HEK293 (cell line): ENCODE results near the gene CFAP65.

Experiments used
- CTCF ChIA-PET: fragments of 350-600 bp; formaldehyde crosslinking; extraction: SDS; loops from one replicate; lab custom pipeline; 2021; ENCODE audit warnings: antibody characterized with exemption; lab: Yijun Ruan, JAX
- POLR2A ChIA-PET: fragments of 300-600 bp; formaldehyde crosslinking; extraction: SDS; loops from one replicate; lab custom pipeline; 2020; ENCODE audit warnings: antibody characterized with exemption, inconsistent platforms; lab: Yijun Ruan, JAX
- H3K27ac ChIP-seq: fragments of 200-500 bp; sonication (Bioruptor generic); 2 replicates; pipeline ENCODE4 v1.5.1; 2014; ENCODE audit warnings: low read depth, low read length, control low read depth, inconsistent platforms; ENCODE audit errors: extremely low read depth
- H3K36me3 ChIP-seq, 2 experiments: fragments of 200-500 bp in 1 of 2; sonication (Bioruptor generic) in 1 of 2; 1 replicate in 1 of 2; 2 replicates in 1 of 2; pipeline ENCODE4 v1.5.1; 2014 to 2017; ENCODE audit warnings: inconsistent platforms in 2 of 2, low read length in 2 of 2; ENCODE audit not compliant: control insufficient read depth in 2 of 2, insufficient read depth in 1 of 2
- H3K4me1 ChIP-seq: fragments of 200-500 bp; sonication (Bioruptor generic); 2 replicates; pipeline ENCODE4 v1.5.1; 2014; ENCODE audit warnings: mild to moderate bottlenecking, low read length, inconsistent platforms; ENCODE audit not compliant: control insufficient read depth, insufficient read depth
- H3K4me3 ChIP-seq: 2 replicates; pipeline ENCODE4 v1.5.1; 2011; ENCODE audit warnings: low read depth, mild to moderate bottlenecking, control low read depth, low read length, moderate library complexity
- H3K9me3 ChIP-seq: fragments of 200-500 bp; sonication (Bioruptor generic); 2 replicates; pipeline ENCODE4 v1.5.1; 2014; ENCODE audit warnings: low read depth, low read length, inconsistent platforms; ENCODE audit not compliant: control insufficient read depth, insufficient read depth
- BCL6B ChIP-seq: fragments of 450-650 bp; formaldehyde crosslinking; IDR thresholded peaks from 2 replicates; pipeline ENCODE4 v1.5.1; 2017; ENCODE audit warnings: missing biosample characterization, missing genetic modification characterization
- ELK4 ChIP-seq: IDR thresholded peaks from 2 replicates; pipeline ENCODE4 v1.6.1; 2011; ENCODE audit warnings: mild to moderate bottlenecking, low read depth, low read length, borderline replicate concordance
- HOXA7 ChIP-seq: sonication (generic); formaldehyde crosslinking; IDR thresholded peaks from 2 replicates; pipeline ENCODE4 v1.8.1; 2022; ENCODE audit warnings: missing genetic modification reagents, borderline replicate concordance
- KLF8 ChIP-seq: fragments of 450-650 bp; formaldehyde crosslinking; IDR thresholded peaks from 2 replicates; pipeline ENCODE4 v1.5.1; 2016; ENCODE audit warnings: missing biosample characterization, missing genetic modification characterization
- PBX3 ChIP-seq: sonication (generic); formaldehyde crosslinking; IDR thresholded peaks from 2 replicates; pipeline ENCODE4 v1.8.1; 2022; ENCODE audit warnings: mild to moderate bottlenecking, moderate library complexity, missing genetic modification reagents
- RBAK ChIP-seq: fragments of 450-650 bp; formaldehyde crosslinking; IDR thresholded peaks from 2 replicates; pipeline ENCODE4 v1.5.1; 2016; ENCODE audit warnings: missing biosample characterization, missing genetic modification characterization
- ZBTB26 ChIP-seq: fragments of 450-650 bp; formaldehyde crosslinking; optimal IDR thresholded peaks from 2 replicates; pipeline ENCODE3; 2016; ENCODE audit warnings: missing biosample characterization, mild to moderate bottlenecking, missing genetic modification characterization
- ZBTB48 ChIP-seq: fragments of 450-650 bp; formaldehyde crosslinking; IDR thresholded peaks from 2 replicates; pipeline ENCODE4 v1.5.1; 2016; ENCODE audit warnings: missing biosample characterization, missing genetic modification characterization
- ZBTB49 ChIP-seq: fragments of 450-650 bp; formaldehyde crosslinking; IDR thresholded peaks from 2 replicates; pipeline ENCODE4 v1.5.1; 2016; ENCODE audit warnings: missing biosample characterization, missing genetic modification characterization, low read depth
- ZEB2 ChIP-seq: fragments of 450-650 bp; formaldehyde crosslinking; IDR thresholded peaks from 2 replicates; pipeline ENCODE4 v1.5.1; 2016; ENCODE audit warnings: missing biosample characterization, missing genetic modification characterization
- ZNF114 ChIP-seq: fragments of 450-650 bp; formaldehyde crosslinking; IDR thresholded peaks from 2 replicates; pipeline ENCODE4 v1.5.0; 2017; ENCODE audit warnings: missing biosample characterization, missing genetic modification characterization
- ZNF146 ChIP-seq: fragments of 450-650 bp; formaldehyde crosslinking; IDR thresholded peaks from 2 replicates; pipeline ENCODE4 v1.5.1; 2016; ENCODE audit warnings: missing biosample characterization, missing genetic modification characterization
- ZNF174 ChIP-seq: fragments of 450-650 bp; formaldehyde crosslinking; IDR thresholded peaks from 2 replicates; pipeline ENCODE4 v1.5.0; 2017; ENCODE audit warnings: missing biosample characterization, mild to moderate bottlenecking, missing genetic modification characterization
- ZNF2 ChIP-seq: fragments of 450-650 bp; formaldehyde crosslinking; IDR thresholded peaks from 2 replicates; pipeline ENCODE4 v1.5.1; 2016; ENCODE audit warnings: missing biosample characterization, missing genetic modification characterization
- ZNF202 ChIP-seq: fragments of 450-650 bp; formaldehyde crosslinking; IDR thresholded peaks from 2 replicates; pipeline ENCODE4 v1.5.1; 2016; ENCODE audit warnings: missing biosample characterization, missing genetic modification characterization, borderline replicate concordance
- ZNF211 ChIP-seq: fragments of 450-650 bp; formaldehyde crosslinking; IDR thresholded peaks from 2 replicates; pipeline ENCODE4 v1.5.1; 2016; ENCODE audit warnings: low read depth, missing biosample characterization, missing genetic modification characterization
- ZNF214 ChIP-seq: fragments of 450-650 bp; formaldehyde crosslinking; IDR thresholded peaks from 2 replicates; pipeline ENCODE4 v1.5.1; 2017; ENCODE audit warnings: missing biosample characterization, mild to moderate bottlenecking, missing genetic modification characterization, borderline replicate concordance
- ZNF324 ChIP-seq: fragments of 450-650 bp; formaldehyde crosslinking; IDR thresholded peaks from 2 replicates; pipeline ENCODE4 v1.5.1; 2016; ENCODE audit warnings: missing biosample characterization, missing genetic modification characterization
- ZNF362 ChIP-seq: fragments of 450-650 bp; formaldehyde crosslinking; IDR thresholded peaks from 2 replicates; pipeline ENCODE4 v1.5.1; 2016; ENCODE audit warnings: missing biosample characterization, missing genetic modification characterization
- ZNF391 ChIP-seq: fragments of 450-650 bp; formaldehyde crosslinking; IDR thresholded peaks from 2 replicates; pipeline ENCODE4 v1.5.1; 2016; ENCODE audit warnings: low read depth, missing biosample characterization, missing genetic modification characterization, borderline replicate concordance
- ZNF571 ChIP-seq: fragments of 450-650 bp; formaldehyde crosslinking; IDR thresholded peaks from 2 replicates; pipeline ENCODE4 v1.5.0; 2017; ENCODE audit warnings: missing biosample characterization, missing genetic modification characterization
- ZNF610 ChIP-seq: fragments of 450-650 bp; formaldehyde crosslinking; IDR thresholded peaks from 2 replicates; pipeline ENCODE4 v1.5.1; 2016; ENCODE audit warnings: missing biosample characterization, missing genetic modification characterization, borderline replicate concordance
- ZSCAN18 ChIP-seq: fragments of 450-650 bp; formaldehyde crosslinking; IDR thresholded peaks from 2 replicates; pipeline ENCODE4 v1.5.1; 2016; ENCODE audit warnings: missing biosample characterization, missing genetic modification characterization

Gene CFAP65

GRCh38 chr2:219024059-219024458 is 17.3 kb downstream of the CFAP65 start:
- CTCF ChIA-PET, result interaction anchor here (1.0 to 1.8 kb wide), 2 partner anchors 44 to 94 kb away, joined by 3 to 4 read pairs; no protein-coding TSS in a partner anchor
- no peaks in the 10 kb centered on the region for H3K4me1 ChIP-seq
- no peak overlapping the region for H3K27ac ChIP-seq
- H3K36me3 ChIP-seq, result no peaks in the 10 kb centered on the region
- POLR2A ChIA-PET, result no interaction called here
- no peak for TF ChIP-seq ZNF114 (tag by site-specific recombination)
- TF ChIP-seq ZSCAN18 (tag by site-specific recombination), result no peak
- TF ChIP-seq ELK4, result no peak
- no peak for TF ChIP-seq ZNF211 (tag by site-specific recombination)
- TF ChIP-seq RBAK (tag by site-specific recombination), result no peak
- TF ChIP-seq ZNF214 (tag by site-specific recombination), result no peak
- TF ChIP-seq ZNF202, result no peak
- no peaks in the 10 kb centered on the region for H3K9me3 ChIP-seq
- H3K4me3 ChIP-seq, result no peak overlapping the region

GRCh38 chr2:219023045-219023605 is 18.2 kb downstream of the CFAP65 start:
- TF ChIP-seq ZBTB49 (no peak), ZNF146 (no peak), ZNF610 (no peak), KLF8 (tag by site-specific recombination) (no peak), ZNF2 (no peak), ZNF571 (tag by site-specific recombination) (no peak), ZNF391 (no peak), PBX3 (CRISPR knock-in tag) (no peak), ZNF174 (tag by site-specific recombination) (no peak)
- TF ChIP-seq, all 188 proteins: peak for 0
- H3K9me3 ChIP-seq, result no peaks in the 10 kb centered on the region
- H3K36me3 ChIP-seq, result no peaks in the 10 kb centered on the region
- no peaks in the 10 kb centered on the region for H3K4me1 ChIP-seq
- no peak overlapping the region for H3K27ac ChIP-seq
- no peak overlapping the region for H3K4me3 ChIP-seq
- POLR2A ChIA-PET, result no interaction called here
- CTCF ChIA-PET, result no interaction called here

- CTCF ChIA-PET, result no interaction called here
- Histone ChIP-seq H3K9me3 (no peaks in the 10 kb centered on the region), H3K4me3 (no peak overlapping the region)
- TF ChIP-seq ZNF362 (tag by site-specific recombination), result no peak
- TF ChIP-seq ZNF324 (tag by site-specific recombination), result no peak
- TF ChIP-seq ZBTB48 (tag by site-specific recombination), result no peak
- TF ChIP-seq ZEB2, result no peak
- TF ChIP-seq HOXA7 (CRISPR knock-in tag), result no peak
- TF ChIP-seq BCL6B (tag by site-specific recombination), result no peak
- no peak for TF ChIP-seq ZBTB26
These were observed 18.7 kb downstream of the CFAP65 start for GRCh38 chr2:219022616-219023015.

More at GRCh38 chr2:219022616-219023015, 18.7 kb downstream of the CFAP65 start:
- no peaks in the 10 kb centered on the region for H3K4me1 ChIP-seq
- POLR2A ChIA-PET, result no interaction called here
- H3K36me3 ChIP-seq, result no peaks in the 10 kb centered on the region
- no peak overlapping the region for H3K27ac ChIP-seq
